Measurements from ENCODE around the gene INO80C. TPM values are rescaled to one million over a fixed set of nuclear protein-coding genes. Genes with fewer than 3 reads are reported as not detected.

The INO80C gene
- total RNA-seq, 1 experiment from 2014 or later = 51.1 TPM

DNA sequence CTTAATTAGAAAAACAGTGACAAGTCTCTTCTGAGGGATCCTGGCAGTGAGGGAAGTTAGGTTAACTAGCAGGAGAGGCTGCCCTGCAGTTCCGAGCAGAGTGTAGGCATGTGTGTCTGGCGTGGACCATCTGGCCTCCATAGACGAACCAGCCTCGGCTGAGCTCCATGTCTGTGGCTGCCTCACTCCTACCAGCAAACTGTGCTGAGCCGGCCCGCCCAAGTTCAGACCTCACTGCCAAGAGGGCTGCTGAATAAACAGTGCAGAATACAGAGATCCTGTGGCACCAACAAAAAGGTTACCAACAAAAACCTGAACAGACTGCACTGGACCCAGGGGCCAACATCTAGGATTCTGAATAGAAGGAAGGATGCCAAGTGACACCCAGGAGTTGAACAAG, 27.3 kb downstream of the INO80C start:
- Histone ChIP-seq H2AFZ (ENCODE audit: low read length) (no peak overlapping the region), H2BK20ac (ENCODE audit: low read depth, low read length, poor library complexity, severe bottlenecking) (no peak overlapping the region), H3K9me3 (ENCODE audit: control insufficient read depth, low read depth, low read length) (no peaks in the 10 kb centered on the region), H3K18ac (ENCODE audit: insufficient read length, low read depth, low read length) (no peak overlapping the region), H3K79me1 (ENCODE audit: insufficient read depth, low read depth, low read length, poor library complexity, severe bottlenecking) (peaks cover 2% of the 10 kb centered on the region), H3K27ac (ENCODE audit: insufficient read length, low read depth, low read length) (no peak overlapping the region), H3K23me2 (ENCODE audit: insufficient read length, low read depth, low read length, poor library complexity, severe bottlenecking) (no peaks in the 10 kb centered on the region), H2BK12ac (ENCODE audit: insufficient read length, low read depth, low read length) (no peak overlapping the region), H4K91ac (ENCODE audit: insufficient read length, low read depth, low read length) (no peak overlapping the region), H3T11ph (ENCODE audit: low read length) (no peak overlapping the region), H3K56ac (ENCODE audit: insufficient read length, low read depth, low read length) (no peak overlapping the region), H4K5ac (ENCODE audit: insufficient read length, low read depth, low read length) (no peak overlapping the region), H3K23ac (ENCODE audit: insufficient read length, low read depth, low read length) (no peak overlapping the region), H3K9ac (ENCODE audit: extremely low read depth, insufficient read length, low read length) (no peak overlapping the region), H4K20me1 (ENCODE audit: control insufficient read depth, insufficient read depth, insufficient read length) (no peaks in the 10 kb centered on the region), H3K79me2 (ENCODE audit: insufficient read depth, low read length) (no peaks in the 10 kb centered on the region), H2BK5ac (ENCODE audit: insufficient read length, low read length) (no peak overlapping the region), H2AK5ac (ENCODE audit: insufficient read length, low read length) (no peak overlapping the region), H3K4ac (ENCODE audit: low read depth, low read length) (no peak overlapping the region), H4K8ac (replicated peaks; ENCODE audit: insufficient read length, low read depth, low read length) (no peak overlapping the region), H3K27me3 (ENCODE audit: insufficient read depth, low read length) (no peaks in the 10 kb centered on the region), H3K14ac (ENCODE audit: insufficient read depth, low read length) (no peak overlapping the region), H3K4me2 (ENCODE audit: insufficient read depth, insufficient read length, low read length) (no peak overlapping the region), H2BK120ac (ENCODE audit: low read depth, low read length, poor library complexity, severe bottlenecking) (no peak overlapping the region), H3K4me1 (ENCODE audit: insufficient read depth, low read length) (no peaks in the 10 kb centered on the region), H2BK15ac (ENCODE audit: low read depth, low read length) (no peak overlapping the region)
- no peak for TF ChIP-seq CTCF (conservative IDR thresholded peaks at IDR 0.05)
- Mint-ChIP-seq H3K4me1 (no peaks in the 10 kb centered on the region), H3K4me3 (no peak overlapping the region), H3K36me3 (ENCODE audit: insufficient read depth in 1 of 3, low read depth in 3 of 3) (peaks cover 16 to 47% (median 45%) of the 10 kb centered on the region in 3 experiments; a peak in 6 of 7 replicates), H3K27ac (no peak overlapping the region; a peak in 1 of 7 replicates), H3K27me3 (ENCODE audit: low read depth) (no peaks in the 10 kb centered on the region; the same call in 1 of the 2 replicates), H3K9me3 (no peaks in the 10 kb centered on the region)
- no CpG with 5 or more reads among the region's 6 CpGs for WGBS (ENCODE audit: extremely low coverage, insufficient read length, low lambda C conversion rate)
- DNase-seq = no peak
